NCI-H2171 treated with DMSO at 0.1 percent for 48 hours (cell line): Measurements from ENCODE around the gene MGRN1.

Source experiments
- DNase-seq: peaks from one replicate; lab custom pipeline; 2025; lab: John Stamatoyannopoulos, UW

MGRN1 gene

DNA sequence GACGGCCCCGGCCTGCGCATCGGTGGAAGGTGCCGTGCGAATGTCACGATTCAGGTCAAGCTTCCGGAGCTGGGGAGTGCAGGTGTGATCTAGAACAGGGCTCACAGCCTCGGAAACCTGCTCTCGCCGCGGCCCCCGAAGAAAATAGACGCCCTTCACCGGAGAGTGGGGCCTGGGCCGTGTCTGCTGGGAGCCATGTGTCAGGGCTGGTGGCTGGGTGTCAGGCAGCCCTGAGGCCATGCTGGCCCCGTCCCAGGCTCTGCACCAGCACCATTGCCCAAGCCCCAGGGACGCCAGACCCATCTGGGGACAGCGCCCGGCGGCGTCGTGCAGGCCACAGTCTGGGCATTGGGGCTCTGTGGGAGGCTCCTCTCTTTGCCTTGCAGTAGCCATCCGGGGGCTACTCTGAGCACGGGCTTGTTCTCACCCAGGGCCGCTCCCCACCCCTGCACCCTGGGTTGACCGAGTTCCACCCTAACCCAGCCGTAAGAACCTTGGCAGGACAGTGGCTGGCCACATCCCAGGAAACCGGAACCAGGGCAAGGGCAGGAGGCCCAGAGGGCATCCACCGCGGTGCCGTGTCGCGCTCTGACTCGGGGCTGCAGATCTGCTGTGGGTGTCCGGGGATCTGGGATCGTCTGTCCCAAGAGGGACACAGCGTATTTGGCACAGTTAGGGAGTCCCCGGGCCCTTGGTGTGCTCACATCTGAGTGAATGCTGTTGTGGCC, 63.5 kb downstream of the MGRN1 start:
- DNase-seq, result no peak

DNA sequence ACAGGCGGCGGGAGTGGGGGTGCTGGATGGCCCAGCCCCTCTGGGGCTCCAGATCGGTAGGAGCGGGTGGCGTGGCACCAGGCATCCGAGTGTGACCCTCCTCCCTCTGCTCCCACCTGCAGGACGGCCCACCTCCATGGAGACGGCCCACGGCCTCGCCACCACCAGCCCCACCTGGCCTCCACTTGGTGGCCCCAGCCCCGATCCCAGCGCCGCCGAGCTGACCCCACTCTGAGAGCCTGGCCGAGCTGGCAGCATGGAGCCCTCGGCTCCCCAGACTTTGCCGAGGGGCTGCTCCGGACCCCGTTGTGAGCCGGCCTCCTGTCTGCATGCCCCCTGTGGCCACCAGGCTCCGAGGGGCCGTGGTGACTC, 64.0 kb downstream of the MGRN1 start:
- DNase-seq, result no peak

DNA sequence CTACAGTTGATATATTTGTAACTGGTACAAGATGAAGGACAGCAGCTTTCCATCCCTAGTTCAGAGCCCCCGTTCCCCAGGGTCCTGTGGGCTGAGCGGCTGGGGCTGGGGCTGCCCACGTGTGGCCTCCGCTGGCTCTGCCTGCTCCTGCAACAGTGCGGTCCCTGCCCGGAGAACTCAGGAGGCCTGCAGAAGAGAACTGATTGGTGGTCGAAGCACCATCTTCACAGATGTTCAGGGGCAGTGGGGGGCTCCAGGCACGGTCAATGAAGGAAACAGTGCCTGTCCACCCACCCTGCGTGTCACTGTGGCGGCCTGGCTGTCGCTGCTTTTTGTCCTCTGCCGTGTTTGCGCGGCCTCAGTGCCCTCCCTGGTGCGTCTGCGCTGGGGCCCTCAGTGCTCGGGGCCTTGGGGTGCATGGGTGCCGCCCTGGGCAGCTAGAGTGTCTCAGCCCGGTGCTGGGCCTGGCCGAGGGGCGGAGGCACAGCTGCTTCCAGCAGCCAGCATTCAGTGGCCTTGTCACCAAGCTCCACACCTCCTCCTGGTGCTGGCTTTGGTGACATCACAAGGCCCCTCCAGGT, 64.6 kb downstream of the MGRN1 start:
- DNase-seq, result no peak

DNA sequence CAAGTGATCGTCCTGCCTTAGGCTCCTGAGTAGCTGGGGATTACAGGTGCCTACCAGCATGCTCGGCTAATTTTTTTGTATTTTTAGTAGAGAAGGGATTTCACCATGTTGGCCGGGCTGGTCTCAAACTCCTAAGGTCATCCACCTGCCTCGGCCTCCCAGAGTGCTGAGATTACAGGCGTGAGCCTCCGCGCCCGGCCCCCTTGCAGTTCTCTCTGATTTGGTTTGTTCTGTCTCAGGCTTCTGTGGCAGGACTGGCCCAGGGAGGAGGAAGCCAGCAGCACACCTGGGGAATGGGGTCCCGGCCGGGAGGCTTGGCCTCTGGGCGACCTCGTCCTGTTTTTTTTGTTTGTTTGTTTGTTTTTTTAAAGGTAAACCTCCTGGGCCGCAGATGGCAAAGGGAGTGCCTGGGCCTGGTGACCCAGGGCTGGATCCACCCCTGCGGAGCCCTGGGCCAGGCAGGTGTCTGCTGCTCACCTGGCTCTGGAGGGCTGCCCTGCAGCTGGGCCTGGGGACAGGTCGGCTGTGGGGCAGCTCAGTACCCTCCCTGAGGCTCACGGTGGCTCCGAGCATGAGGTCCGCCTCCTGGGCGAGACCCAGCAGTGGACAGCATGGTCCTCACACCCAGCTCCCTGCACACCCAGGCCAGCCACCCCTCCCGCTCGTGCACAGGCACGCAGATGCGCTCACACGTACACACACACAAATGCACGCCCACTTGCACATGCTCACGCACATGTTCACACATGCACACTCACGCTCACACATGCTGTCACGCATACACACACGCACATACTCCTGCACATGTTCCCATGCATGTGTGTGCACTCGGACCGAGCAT, 65.5 kb downstream of the MGRN1 start:
- DNase-seq, result no peak

DNA sequence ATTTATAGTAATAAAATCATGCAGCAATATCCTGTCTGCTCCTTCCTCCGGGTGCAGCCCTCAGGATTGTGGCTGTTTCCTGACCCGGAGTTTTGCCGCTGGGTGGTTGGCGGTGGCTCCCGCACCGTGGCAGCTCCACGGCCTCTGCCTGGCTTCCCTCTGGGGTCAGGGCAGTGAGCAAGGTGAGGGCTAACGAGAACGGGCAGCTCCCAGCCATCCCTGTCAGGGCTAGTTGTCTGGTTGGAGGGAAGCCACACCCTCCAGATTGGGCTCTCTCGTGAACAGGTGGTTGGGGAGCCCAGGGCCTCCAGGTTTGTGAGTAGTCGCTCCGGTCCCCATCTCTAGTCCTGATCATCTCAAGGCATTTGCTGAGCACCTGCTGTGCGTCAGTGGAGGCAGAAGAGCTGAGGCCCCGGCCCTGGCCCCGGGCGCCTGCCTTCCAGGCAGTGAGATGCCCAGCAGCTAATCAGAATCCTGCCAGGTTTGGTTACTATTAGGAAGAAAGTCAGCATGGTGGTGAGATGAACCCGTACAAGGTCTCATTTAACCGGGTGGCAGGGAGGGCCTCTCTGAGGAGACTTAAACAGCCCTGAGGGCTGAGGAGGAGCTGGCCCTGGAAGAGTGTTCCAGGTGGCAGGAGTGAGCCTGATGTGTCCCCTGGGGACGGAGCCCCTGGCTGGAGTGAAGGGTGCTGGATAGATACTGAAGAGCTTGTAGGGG, 66.5 kb downstream of the MGRN1 start:
- DNase-seq, result peak; percentile 10

DNA sequence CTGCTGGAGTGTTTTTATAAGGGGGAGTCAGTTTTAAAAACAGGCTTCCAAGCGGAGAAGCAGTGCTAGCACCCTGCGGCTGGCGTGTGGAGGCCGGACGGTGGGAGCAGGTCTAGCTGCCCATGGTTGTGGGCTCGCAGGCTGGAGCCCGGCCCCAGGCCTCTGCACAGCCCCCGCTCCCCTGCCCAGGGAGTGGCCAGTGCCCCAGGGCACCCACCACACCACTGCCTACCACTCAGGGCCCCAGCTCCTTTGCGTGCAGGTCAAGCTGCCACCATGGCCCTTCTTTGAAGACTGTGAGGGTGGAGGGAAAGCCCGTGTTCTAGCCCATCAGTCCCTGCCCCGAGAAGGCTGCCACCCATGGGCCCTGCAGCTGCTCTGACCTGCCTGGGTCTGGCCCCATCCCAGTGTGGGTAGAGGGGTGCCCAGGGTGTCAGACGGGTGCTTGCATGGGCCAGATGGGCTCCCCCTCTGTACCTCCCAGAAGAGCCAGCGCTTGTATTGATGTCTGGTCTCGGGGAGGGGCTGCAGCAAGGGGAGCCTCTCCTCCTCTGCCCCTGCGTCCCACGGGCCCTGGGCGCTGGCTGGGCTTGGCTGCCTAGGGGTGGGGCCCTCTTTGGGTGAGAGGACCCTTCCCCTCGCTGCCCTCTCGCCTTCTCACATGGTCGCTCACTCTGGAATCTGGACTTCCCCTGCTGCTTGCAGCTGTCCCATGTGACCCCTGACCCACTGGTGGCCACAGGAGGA, 67.2 kb downstream of the MGRN1 start:
- no peak for DNase-seq

DNA sequence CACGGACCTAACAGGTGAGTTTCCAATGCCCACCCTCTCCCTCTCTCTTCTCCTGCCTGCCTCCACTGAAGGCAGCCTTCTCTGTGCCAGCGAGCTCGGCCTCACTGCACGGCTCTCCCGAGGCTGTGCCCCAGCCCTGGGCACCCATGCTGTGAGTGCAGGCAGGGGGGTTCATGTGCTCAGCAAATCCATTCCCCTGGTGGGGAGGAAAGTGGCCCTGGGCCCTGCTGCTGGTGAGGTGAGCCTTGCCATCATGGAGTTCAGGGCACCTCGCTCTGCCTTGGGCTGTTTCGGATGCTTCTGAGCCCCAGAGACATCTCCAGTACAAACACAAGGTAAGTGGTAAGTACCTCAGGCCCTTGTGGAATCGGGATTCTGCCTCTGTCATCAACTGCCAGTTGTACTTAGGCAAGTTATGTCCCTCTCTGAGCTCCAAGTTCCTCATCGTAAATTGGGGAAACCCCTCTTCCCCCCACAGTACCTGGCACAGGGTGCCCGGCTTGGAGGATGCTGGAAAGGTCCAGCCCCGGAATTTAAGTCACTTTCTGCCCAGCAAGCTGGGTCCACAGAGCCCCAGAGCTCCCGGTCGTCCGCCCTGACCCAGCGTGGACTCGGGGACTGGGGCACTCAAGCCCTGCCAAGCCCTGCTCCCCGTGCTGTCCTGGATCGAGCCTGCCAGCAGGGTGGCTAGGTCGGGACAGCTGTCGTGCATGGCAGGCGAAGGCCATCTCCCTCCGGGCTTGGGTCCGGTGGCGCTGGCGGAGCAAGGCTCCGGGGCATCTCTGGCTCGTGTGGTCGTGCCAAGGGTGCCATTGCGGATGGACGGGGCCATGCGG, 68.1 kb downstream of the MGRN1 start:
- DNase-seq, result no peak

DNA sequence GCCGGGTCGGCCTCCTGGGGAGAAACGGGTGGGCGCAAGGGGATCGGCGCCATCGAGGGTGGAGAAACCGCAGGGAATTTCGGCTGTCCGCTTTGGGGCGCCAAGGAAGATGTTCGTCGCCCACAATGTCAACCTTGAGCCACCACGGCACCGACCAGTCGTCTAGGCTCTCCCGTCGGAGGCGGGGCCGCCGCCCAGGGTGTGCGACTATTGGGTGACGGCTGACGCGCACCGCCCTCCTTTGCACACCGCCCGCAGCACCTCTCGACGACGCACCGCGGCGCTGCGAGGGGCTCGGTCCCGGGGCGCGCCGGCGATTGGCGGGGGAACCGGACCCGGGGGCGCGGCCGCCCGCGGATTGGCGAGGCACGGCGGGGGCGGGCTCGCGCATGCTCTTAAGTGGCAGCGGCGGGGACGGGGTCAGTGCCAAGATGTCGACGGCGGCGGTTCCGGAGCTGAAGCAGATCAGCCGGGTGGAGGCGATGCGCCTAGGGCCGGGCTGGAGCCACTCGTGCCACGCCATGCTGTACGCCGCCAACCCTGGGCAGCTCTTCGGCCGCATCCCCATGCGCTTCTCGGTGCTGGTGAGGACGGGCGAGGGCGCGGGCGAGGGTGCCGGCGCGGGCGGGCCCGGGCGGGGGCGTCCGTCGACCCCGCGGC, 68.8 kb downstream of the MGRN1 start, which contains the start of gene NUDT16L1:
TSS of gene NUDT16L1 (plus strand) at position 267 of the 660 bp plus-strand sequence. CDS start at position 432, 165 bp downstream.
- DNase-seq, result peak; percentile 92

DNA sequence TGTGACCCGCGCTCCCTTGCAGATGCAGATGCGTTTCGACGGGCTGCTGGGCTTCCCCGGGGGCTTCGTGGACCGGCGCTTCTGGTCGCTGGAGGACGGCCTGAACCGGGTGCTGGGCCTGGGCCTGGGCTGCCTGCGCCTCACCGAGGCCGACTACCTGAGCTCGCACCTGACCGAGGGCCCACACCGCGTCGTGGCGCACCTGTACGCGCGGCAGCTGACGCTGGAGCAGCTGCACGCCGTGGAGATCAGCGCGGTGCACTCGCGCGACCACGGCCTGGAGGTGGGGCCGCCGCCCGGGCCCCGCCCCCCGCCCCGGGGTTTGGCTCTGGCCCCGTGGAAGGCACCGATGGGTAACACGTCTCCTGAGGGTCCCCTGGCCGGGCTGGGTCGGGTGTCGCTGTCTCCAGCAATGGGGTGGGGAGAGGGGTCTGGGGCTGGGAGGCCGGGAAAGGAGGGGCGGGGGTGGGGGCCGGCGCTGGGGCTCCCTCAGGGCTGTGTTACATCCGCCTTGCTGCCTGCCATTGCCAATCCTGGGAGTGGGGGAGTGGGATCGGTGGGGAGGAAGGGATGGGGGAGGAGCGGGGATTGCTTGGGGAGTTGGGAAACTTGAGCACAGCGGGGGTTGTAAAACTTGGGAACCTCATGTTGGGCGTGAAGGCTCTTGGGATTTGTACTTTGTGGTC, 69.5 kb downstream of the MGRN1 start:
- DNase-seq, result peak; percentile 39

DNA sequence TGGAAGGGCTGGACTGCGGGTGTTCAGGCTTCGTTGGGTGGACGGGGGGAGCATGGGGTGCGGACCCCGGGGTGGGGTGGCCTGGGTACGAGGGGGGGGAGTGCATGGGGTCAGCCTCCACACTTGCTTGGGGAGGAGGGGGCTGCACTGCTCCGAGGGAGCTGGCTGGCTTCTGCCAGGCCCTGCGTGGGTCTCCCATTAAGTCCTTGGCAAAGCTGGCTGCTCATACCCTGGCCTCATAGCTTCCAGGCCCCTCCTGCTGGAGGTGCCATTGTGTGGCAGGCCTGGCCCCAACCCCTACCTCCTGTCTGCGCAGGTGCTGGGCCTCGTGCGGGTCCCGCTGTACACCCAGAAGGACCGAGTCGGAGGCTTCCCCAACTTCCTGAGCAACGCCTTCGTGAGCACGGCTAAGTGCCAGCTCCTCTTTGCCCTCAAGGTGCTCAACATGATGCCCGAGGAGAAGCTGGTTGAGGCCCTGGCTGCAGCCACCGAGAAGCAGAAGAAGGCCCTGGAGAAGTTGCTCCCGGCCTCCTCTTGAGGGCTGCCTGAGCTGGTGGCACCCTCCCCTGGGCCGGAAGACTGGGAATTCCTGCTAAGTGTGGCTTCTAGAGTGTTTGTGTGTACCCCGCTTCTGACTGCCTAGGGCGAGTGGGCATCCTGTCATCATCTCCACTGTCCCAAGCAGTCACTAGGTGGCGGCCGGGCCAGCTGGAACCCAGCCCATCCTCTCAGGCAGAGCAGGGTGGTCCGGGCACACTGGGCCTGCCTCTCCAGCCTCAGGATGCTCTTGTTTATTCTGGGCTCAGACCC, 70.2 kb downstream of the MGRN1 start:
- DNase-seq, result no peak

DNA sequence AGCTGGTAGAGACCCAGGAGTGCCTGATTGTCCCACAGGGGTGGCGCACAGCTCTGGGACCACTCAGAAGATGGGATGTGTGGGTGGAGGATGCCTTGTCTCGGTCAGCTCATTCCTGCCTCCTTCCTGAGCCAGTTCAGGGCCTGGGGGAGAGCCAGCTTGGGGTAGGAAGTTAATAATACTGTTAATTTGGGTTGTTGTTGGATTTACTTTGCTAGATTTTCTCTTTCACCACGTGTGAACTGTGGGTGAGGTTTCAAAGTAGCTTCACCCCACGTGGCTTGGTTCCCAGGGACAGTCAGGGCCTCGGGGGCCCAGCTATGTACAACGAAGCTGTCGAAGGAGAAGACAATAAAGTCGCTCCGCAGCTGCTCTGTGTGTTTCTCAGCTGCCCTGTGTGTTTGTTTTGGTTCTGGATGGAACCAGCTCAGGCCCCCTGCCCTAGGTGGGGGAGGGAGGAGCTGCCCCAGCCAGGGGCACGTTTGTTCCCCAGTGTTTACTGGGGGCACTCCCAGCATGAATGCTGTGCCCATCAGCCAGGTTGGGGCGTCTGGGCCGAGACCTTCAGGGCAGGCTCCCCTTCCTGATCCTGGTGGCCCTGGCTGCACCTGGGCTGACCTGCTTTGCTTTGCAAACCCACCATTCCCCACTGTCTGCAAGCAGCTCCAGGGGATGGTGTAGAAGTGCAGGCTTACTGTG, 71.0 kb downstream of the MGRN1 start:
- DNase-seq, result no peak

DNA sequence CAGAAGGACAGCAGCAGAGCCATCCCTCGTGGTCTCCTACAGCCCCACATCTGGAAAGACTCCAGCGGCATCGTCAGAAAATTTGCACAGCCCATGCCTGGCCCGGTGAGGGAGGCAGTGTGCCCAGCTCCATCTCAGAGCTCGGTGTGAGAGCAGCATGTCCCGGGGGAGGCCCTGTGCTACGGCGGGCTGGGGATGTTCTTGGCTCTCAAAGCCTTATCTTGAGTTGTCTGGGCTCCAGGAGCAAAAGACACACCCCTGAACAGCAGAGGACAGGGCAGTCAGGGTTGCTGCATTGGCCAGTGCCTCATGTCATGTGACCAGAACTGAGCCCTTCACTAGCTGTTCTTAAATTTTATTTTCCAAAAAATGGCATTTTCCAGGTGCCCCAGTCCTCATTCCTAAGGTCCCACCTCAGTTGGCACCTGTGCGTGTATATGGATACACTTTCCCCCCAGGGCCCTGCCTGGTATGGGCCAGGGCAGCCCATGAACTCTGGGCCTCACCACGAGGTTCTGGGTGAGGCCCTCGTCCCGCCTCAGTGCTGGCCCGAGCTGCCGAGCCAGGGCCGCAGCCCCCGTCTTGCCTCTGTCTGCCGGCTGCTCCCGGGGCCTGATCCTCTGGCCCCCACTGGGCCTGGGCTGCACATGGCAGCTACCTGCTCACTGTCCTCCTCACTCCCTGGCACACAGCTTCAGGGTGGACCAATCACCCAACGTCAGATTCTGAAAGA, 71.7 kb downstream of the MGRN1 start:
- DNase-seq, result no peak

DNA sequence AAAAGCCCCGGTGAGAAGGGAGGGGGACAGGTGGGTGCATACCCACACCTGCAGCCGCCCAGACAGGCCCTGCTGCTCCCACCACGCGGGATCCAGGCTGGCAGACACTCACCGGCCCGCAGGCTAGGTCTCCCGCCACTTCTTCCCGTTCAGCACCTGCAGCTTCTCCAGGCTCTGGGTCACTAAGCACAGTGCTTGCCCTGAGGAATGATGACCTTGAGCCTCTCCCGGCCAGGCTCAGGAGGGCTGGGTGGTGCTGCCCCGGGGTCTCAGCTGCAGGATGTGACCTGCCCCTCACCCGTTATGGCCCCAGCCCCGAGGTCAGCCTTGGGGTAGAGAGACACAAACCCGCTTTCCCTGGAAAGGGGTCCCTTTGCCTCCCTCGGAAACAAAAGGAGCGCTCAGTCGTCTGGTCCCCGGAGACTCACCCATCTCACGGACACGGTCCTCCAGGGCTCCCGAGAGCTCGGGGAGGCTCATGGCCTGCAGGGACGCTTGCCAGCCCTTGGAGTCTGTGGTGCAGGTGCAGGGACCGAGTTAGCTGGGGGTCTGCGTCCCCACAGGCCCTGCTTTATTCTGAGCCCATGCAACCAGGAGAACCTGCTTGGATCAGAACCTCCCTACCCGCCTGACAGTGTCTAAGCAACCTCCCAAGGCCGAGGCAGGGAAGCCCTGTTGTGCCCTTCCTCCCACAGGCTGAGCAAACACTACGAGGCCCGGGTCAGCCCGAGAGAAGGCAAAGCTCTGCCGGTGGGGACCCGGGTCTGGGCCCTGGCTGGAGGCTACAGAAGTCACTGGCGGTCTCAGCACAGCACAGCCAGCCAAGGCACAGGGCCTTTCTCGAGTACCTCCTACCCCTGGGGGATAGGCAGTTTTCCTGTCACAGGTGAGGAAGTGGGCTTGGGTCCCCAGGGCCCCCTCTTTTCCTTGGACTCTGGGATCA, 72.5 kb downstream of the MGRN1 start:
- DNase-seq, result no peak

DNA sequence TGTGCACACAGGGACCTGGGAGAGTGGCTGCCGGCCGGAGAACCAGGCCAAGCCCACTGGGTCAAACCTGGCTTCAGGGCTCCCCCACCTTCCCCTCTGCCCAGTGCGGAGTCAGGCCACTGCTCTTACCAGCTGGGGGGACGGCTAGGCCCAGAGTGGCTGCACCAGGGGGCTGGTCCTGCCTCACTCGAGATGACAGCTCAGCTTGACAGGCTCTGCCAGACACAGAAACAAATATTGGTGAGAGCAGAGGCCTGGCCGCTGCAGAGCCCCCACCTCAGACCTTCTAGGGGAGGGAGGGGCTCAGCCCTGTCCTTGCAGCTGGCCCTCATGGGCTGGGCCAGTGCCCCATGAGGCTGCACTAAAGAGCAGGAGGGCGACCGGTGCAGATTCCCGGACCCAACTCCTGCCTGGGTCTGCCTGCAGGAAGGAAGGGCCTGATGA, 73.2 kb downstream of the MGRN1 start:
- DNase-seq, result no peak

DNA sequence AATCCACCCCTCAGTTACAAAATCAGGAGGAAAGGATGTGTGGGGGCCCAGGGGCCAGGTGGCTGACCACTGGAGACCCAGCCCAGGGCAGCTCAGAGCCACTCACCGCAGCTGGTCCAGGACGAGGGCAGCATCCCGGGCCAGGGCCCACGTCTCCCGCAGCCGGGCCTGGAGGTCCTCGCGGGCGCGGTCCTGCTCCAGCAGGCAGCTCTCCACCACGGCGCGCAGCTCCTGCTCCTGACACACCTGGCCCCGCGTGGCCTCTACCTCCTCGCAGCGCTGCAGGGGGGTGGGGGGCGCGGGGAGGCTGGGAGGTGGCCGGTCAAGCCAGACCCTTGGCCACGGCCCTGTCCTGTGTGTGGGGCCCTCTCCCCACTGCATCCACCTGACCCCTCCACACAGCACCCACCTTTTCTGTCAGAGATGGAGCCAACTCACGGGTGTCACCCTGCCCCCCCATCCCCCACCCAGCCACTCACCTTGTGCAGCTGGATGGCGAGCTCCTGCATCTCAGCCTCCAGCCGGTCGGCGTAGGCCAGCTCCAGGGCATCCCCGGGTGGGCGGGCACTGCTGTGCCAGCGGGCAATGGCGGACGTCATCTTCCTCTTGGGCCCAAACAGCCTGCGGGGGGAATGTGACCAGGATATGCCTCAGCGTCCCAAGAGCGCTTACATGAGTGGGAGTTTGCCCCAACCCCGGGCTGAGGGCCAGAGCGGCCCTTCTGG, 73.9 kb downstream of the MGRN1 start:
- DNase-seq, result no peak
